A549 (cell line): ENCODE data around the gene GRIA3.

ENCODE experiments used
- HOXA7 ChIP-seq: fragments of 250-450 bp; sonication (Bioruptor Pico); IDR thresholded peaks from 2 replicates; pipeline ENCODE4 v1.5.0; 2020; ENCODE audit warnings: mild to moderate bottlenecking, moderate library complexity
- TF ChIP-seq, protein P1 (sequence below): fragments of >200 bp; sonication (Bioruptor Twin); formaldehyde crosslinking; IDR thresholded peaks from 3 replicates; pipeline ENCODE4 v1.5.1; 2016

DNA sequence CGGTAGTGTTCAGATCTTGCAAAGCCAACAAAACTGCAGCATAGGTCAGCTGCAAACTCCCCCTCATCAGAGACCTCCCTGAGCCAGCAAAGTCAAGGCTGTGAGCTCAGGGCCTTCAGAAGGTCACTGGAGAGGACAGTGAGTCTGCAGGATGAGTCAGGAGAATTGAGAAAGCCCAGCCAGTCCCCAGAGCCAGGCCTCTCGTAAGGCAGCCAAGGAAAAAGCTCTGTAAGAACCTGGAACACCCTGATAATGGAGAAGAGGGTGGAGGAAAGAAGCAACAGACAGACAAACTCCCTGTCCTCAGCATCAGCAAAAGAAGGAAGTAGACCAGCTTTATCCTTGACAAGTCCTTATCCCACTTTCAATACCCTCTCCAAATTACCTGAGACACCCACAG lies 33.0 kb downstream of the GRIA3 start:
- TF ChIP-seq HOXA7 (CRISPR knock-in tag): no peak
- TF ChIP-seq, protein P1, sequence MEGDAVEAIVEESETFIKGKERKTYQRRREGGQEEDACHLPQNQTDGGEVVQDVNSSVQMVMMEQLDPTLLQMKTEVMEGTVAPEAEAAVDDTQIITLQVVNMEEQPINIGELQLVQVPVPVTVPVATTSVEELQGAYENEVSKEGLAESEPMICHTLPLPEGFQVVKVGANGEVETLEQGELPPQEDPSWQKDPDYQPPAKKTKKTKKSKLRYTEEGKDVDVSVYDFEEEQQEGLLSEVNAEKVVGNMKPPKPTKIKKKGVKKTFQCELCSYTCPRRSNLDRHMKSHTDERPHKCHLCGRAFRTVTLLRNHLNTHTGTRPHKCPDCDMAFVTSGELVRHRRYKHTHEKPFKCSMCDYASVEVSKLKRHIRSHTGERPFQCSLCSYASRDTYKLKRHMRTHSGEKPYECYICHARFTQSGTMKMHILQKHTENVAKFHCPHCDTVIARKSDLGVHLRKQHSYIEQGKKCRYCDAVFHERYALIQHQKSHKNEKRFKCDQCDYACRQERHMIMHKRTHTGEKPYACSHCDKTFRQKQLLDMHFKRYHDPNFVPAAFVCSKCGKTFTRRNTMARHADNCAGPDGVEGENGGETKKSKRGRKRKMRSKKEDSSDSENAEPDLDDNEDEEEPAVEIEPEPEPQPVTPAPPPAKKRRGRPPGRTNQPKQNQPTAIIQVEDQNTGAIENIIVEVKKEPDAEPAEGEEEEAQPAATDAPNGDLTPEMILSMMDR: no peak
